Measurements from ENCODE around the gene SAMHD1.
"Not testable (repeated sequence)": the region's sequence is repeated elsewhere in the genome, so short reads cannot be mapped to it uniquely, and the experiment has no call there.

Gene SAMHD1

GRCh38 chr20:36916199-36916598 lies 35.3 kb downstream of the SAMHD1 start:
- DNase-seq (ENCODE audit: low spot score) = no peak

- DNase-seq (ENCODE audit: low spot score) = no peak
Observed at GRCh38 chr20:36908603-36909002, 42.9 kb downstream of the SAMHD1 start.

- DNase-seq (ENCODE audit: low spot score) = not testable (repeated sequence)
Observed at GRCh38 chr20:36906086-36906485, 45.4 kb downstream of the SAMHD1 start.

DNA sequence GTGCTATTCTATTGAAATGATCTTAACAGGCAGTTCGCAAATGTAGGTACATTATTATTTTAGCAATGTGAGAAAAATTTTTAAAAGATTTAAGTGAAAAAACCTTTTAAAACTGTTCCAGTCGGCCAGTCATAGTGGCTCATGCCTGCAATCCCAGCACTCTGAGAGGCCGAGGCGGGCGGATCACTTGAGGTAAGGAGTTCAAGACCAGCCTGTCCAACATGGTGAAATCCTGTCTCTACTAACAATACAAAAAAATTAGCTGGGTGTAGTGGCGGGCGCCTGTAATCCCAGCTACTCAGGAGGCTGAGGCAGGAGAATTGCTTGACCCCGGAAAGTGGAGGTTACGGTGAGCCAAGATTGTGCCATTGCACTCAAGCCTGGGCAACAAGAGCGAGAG lies 45.9 kb downstream of the SAMHD1 start:
- not testable (repeated sequence) for DNase-seq (ENCODE audit: low spot score)

DNA sequence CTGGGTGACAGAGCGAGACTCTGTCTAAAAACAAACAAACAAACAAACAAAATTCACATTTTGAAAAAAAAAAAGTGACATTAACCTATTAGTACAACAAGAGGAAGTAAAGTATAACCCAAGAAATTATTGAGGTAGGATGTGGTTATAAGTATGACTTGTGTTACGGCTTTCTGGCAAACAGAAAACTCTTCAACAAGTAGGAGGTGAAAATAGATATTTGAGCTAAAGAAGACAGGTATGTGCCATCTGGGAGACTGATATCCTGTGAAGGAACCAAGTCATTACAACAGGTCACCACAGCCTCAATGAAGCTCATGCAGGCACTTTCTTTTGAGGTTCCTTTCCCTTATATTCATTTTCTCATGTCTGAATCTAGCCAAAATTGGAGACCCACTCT lies 46.8 kb downstream of the SAMHD1 start:
- DNase-seq (ENCODE audit: low spot score) = no peak

DNA sequence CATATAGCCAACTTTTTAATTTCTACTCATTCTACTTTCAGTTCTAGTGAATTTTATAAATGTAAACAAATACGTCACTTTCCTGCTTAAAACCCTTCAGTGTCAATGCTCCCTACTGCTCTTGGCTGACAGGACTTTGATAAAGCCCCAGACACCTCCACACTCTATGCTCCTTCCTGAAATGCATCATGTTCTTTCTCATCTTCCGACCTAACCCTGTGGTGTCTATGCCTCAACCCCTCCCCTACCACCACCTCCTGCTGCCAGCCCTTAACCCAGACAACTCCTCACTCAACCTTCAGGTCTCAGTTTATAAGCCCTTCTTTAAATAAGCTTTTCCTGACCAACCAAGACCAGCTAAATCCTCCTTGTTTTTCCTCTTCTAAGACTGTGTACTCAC lies 56.5 kb downstream of the SAMHD1 start:
- no peak for DNase-seq (ENCODE audit: low spot score)

GRCh38 chr20:36893801-36894200 lies 57.7 kb downstream of the SAMHD1 start:
- DNase-seq (ENCODE audit: low spot score) = no peak

DNA sequence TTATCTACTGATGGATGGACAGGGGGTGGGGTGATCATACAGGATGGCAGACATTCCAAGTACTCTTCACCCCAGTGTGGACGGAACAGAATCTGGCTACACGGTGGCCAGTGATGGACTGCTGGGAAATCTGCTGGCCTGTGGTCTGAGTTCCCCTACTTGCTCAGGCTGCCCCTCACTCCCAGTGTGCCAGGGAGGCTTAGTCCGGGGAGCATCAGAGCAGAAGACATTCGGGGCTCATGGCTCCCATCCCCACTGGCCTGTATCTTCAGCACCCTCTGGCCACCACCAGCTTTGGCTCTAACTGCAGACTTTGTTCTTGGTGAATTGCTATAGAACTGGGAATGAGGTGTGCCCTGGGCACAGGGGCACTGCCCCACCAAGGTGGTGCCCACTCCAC lies 60.3 kb downstream of the SAMHD1 start:
- DNase-seq (ENCODE audit: low spot score) = no peak

DNA sequence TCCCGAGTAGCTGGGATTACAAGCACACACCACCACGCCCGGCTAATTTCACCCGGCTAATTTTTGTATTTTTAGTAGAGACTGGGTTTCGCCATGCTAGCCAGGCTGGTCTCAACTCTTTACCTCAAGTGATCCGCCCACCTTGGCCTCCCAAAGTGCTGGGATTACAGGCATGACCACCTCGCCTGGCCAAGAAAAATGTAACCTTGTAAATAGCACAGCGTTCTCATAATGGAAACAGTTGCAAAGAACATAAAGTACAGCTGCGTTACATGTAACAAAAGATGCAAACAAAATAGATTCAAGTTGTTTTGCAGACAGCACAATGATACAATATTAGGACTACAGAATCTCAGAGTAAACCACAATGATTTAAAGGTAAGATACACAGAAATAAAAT lies 60.9 kb downstream of the SAMHD1 start:
- no peak for DNase-seq (ENCODE audit: low spot score)

GRCh38 chr20:36888880-36889516 lies 62.5 kb downstream of the SAMHD1 start:
- DNase-seq (ENCODE audit: low spot score) = no peak

DNA sequence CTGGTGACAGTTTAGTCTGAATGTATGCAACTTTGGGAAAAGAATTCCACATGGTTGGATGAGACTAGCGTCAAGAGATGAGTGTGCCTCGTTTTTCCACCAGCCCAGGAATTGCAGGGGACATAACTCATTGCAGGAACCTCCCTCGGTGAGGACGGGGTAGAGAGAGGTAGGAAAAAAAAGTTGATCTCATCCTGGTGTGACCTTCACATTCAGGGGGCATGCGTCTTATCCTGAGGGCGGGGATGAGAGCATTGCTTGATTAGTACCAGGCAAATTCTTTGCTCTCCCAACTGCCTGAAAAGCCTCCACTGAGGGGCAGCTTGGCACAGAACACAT lies 63.8 kb downstream of the SAMHD1 start:
- DNase-seq (ENCODE audit: low spot score) = no peak

GRCh38 chr20:36886859-36887751 lies 64.4 kb downstream of the SAMHD1 start:
- DNase-seq (ENCODE audit: low spot score) = peak; percentile 93

- DNase-seq (ENCODE audit: low spot score) = no peak
Observed at GRCh38 chr20:36885356-36885755, 66.2 kb downstream of the SAMHD1 start.

- no peak for DNase-seq (ENCODE audit: low spot score)
Observed at GRCh38 chr20:36883977-36884535, 67.5 kb downstream of the SAMHD1 start.

DNA sequence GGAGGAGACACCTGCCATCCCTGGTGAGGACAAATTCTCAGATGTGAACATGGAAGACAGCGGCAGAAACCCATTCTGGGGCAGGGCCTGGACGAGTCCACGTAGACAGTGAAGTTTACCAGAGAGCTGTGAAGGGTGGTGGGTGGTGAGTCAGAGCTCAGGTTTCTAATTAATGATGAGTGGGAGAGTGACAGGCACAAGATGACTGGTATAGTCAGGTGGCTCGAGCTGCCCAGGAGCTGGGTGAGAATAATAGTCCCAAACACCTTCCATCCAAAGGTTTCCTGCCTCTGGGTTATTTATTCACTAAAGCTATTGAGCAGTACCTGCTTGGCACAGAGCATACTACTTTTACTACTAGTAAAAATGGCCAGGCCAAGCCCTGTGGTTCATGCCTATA lies 69.6 kb downstream of the SAMHD1 start:
- peak; percentile 38 for DNase-seq (ENCODE audit: low spot score)

GRCh38 chr20:36881331-36881730 lies 70.2 kb downstream of the SAMHD1 start:
- DNase-seq (ENCODE audit: low spot score) = no peak

DNA sequence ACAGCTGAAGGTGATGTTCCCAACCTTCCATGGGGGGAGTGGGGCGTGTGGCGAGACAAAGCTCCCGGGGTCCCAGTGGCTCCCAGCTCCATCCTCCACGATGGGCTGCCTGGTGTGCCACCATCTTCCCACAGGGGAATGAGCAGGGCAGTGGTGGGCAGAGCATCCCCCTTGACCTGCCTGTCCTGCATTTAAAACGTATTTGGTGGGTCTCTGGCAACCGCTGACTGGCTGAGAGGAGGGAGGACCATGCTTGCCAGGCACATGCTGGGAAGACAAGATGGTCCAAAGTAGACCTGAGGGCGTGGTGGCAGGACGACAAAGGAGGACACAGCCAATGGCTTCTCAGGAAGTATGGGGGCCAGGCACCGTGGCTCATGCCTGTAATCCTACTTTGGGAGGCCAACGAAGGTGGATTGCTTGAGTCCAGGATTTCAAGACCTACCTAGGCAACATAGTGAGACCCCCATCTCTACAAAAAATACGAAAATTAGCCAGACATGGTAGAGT lies 70.7 kb downstream of the SAMHD1 start:
- no peak for DNase-seq (ENCODE audit: low spot score)

GRCh38 chr20:36878941-36879340 lies 72.6 kb downstream of the SAMHD1 start:
- no peak for DNase-seq (ENCODE audit: low spot score)

GRCh38 chr20:36876473-36876833 lies 75.1 kb downstream of the SAMHD1 start:
- DNase-seq (ENCODE audit: low spot score) = no peak

GRCh38 chr20:36875702-36876472 lies 75.6 kb downstream of the SAMHD1 start, which contains the start of gene TLDC2:
TLDC2 (plus strand) TSS chr20:36876138; CDS start chr20:36876175, 37 bp downstream.
- no peak for DNase-seq (ENCODE audit: low spot score)

DNA sequence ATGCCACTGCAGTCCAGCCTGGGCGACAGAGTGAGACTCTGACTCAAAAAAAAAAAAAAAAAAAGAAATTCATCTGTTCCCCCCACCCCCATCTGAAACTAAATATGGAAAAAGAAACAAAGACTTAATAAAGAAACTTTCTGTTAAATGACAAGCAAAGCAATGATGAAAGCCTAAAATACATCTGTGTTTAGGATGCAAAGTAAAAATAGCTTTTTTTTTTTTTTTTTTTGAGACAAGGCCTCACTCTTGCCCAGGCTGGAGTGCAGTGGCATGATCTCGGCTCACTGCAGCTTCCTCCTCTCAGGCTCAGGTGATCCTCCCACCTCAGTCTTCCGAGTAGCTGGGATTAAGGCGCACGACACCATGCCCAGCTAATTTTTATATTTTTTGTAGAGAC lies 76.4 kb downstream of the SAMHD1 start:
- DNase-seq (ENCODE audit: low spot score) = not testable (repeated sequence)

GRCh38 chr20:36873498-36874189 lies 77.9 kb downstream of the SAMHD1 start:
- no peak for DNase-seq (ENCODE audit: low spot score)

All from COLO829 (cell line).